Subcutaneous adipose tissue (tissue), 4 donors: ENCODE measurements around the gene NFIC. TPM values are rescaled to one million over a fixed set of nuclear protein-coding genes. Genes with fewer than 3 reads are reported as not detected.

ENCODE experiments used
- total RNA-seq, 4 donors: library from RNA; depleted of rRNA; stranded (reverse); fragments of >200 nt; gene quantifications; one replicate each; pipeline ENCODE4 v1.1.0, GENCODE V29; 2016
- TF ChIP-seq, protein P1 (sequence below): fragments of 450-650 bp; IDR thresholded peaks from one replicate; pipeline ENCODE4 v1.5.1; 2016; ENCODE audit warnings: low read depth, mild to moderate bottlenecking, control low read depth, antibody characterized with exemption, moderate library complexity

NFIC gene
- total RNA-seq, 4 donors from 2014 or later, result 45.2 to 191 (median 76.8) TPM

DNA sequence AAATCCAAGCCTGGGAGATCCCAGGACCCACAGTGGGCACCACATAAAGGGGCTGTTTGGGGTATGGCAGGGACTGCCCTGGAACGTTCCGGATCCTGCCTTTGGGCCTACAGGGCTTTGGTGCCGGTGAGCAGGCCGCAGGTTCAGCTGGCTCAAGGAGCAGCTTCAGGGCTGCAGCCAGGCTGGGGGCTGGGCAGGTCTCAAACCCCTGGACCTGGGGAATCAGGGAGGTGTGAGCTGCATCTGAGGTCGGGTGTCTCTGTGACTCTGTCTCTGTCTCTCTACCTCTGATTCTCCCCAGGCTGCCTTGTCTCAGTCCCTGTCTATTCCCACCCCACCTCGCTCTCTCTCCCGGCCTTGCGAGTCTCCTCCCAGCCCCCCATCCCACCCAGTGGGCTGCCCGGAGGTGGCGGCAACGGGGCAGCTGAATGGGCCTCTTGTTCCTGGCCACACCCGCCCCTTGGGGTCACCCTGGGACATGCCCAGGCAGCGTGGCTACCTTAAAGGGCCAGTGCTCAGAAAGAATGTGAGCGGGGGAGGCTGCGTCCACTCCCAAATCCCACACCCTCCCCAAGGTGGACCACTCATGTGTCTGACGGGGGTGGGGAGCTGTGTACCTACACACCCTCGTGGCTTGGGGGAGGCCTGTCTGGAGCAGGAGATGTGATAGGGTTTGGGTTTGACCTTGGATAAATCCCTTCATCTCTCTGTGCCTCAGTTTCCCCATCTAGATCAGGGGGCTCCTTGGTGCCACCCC is 31.1 kb downstream of the NFIC start:
- TF ChIP-seq, protein P1, sequence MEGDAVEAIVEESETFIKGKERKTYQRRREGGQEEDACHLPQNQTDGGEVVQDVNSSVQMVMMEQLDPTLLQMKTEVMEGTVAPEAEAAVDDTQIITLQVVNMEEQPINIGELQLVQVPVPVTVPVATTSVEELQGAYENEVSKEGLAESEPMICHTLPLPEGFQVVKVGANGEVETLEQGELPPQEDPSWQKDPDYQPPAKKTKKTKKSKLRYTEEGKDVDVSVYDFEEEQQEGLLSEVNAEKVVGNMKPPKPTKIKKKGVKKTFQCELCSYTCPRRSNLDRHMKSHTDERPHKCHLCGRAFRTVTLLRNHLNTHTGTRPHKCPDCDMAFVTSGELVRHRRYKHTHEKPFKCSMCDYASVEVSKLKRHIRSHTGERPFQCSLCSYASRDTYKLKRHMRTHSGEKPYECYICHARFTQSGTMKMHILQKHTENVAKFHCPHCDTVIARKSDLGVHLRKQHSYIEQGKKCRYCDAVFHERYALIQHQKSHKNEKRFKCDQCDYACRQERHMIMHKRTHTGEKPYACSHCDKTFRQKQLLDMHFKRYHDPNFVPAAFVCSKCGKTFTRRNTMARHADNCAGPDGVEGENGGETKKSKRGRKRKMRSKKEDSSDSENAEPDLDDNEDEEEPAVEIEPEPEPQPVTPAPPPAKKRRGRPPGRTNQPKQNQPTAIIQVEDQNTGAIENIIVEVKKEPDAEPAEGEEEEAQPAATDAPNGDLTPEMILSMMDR, result no peak

DNA sequence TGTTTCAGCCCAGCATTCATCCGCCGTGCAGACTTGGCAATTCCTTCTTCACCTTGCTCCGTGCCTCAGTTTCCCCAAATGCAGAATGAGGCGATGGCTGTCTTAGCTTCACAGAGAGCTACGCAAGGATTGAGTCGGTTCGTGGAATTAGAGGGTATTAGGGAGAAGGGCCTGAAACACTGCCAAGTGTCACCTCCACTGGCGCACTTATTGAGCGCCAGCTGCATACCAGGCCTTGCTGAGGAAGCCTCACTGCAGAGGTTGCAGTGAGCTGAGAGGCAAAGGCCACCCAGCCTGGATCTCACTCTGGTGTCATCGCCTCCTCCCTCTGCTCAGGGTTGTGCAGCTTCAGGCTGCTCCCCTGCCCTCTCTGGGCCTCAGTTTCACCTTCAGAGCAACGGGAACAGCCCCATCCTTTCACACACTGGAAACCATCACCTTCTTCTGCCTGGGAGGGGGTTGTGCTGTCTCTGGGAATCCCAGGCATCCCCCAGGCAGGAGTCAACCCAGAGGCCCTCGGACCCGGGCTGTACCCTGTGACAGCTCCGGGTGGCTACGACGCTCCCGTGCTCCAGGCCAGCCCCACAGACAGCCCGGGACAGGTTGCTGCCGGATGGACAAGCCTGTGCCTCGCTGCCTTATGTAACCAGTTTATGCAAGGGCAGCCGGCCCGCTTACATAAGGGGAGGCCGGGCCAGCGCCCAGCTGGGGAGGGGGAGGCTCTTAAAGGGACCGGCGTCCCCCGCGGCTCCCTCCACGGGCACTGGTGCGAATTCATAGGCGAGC is 31.9 kb downstream of the NFIC start:
- TF ChIP-seq, protein P1, result no peak

DNA sequence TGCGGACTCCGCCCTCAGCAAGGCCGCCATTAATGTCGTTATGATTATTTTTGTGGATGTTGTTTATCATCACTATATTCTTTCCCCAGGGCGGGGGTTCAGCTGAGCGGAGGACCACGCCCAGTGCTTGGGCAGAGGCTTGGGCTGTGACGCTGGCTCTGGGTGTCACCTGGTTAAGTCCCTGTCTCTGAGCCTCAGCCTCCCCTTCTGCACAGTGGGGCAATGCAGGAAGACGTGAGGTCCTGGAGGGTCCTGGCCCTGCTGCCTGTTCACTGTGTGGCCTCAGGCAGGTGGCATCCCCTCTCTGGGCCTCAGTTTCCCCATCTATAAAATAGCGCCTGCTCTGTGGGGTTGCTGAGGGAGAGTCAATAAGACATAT is 32.5 kb downstream of the NFIC start:
- TF ChIP-seq, protein P1, result no peak

DNA sequence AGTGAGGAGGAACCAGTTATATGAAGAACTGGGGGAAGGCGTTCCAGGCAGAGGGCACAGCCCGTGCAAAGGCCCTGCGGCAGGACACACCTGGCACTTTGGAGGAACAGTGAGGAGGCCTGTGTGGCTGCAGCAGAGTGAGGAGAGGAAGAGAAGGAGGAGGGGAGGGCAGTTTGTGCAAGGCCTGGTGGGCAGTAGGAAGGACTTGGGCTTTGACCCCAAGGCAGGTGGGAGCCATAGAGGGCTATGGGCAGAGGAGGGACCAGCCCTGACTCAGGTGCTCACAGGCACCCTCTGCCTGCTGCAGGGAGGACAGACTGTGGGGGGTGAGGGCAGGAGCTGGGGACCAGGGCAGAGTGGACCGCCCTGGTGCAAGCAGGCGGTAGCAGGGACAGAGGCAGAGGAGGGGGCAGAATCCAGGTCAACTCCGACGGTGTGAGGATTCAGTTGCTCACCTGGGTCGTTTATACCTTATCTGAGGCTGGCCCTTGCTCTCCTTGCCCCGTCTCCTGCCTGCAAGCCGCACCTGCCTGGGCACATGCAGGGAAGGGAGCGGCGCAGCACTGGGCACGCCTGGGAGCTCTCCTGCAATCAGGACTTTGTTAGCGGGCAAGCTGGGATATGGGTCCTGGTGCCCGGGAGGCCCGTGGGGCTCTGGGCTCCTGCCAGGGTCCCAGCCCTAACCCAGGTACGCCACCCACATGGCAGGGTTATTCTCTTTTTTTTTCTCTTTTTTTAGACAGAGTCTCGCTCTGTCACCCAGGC is 34.8 kb downstream of the NFIC start:
- TF ChIP-seq, protein P1, result no peak

DNA sequence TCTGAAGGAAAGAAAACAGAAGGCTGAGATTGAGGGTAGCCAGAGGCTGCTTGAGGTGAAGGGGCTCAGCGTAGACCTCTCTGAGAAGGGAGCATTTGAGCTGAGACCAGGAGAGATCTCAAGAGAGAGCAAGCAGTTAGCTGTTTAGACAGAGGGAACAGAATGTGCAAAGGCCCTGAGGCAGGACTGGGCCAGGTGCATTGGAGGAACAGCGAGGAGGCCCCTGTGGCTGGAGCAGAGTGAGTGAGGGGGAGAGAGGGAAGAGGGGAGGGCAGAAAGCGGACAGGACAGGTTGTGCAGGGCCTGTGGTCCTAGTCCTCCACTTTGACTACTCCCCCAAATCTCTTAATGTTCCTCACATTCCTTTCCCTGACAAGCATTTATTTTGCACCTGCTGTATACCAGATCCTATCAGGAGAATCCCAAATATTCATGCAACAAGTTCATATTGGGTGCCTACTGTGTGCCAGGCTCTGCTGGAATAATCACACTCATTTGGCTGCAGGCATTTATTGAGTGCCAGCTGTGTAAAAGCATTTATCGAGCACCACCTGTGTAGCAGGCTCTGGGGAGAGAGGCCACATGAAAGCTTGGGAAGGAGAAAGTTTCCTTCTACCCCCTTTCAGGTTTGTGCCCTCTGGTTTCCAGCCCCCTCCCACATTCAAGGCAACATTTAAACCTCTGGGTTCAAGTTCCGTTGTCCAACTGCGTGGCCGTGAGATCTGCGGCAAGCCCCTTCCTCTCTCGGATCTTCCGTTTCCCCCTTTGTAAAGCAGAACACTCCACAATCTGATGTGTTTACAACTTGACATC is 36.5 kb downstream of the NFIC start:
- TF ChIP-seq, protein P1, result no peak

DNA sequence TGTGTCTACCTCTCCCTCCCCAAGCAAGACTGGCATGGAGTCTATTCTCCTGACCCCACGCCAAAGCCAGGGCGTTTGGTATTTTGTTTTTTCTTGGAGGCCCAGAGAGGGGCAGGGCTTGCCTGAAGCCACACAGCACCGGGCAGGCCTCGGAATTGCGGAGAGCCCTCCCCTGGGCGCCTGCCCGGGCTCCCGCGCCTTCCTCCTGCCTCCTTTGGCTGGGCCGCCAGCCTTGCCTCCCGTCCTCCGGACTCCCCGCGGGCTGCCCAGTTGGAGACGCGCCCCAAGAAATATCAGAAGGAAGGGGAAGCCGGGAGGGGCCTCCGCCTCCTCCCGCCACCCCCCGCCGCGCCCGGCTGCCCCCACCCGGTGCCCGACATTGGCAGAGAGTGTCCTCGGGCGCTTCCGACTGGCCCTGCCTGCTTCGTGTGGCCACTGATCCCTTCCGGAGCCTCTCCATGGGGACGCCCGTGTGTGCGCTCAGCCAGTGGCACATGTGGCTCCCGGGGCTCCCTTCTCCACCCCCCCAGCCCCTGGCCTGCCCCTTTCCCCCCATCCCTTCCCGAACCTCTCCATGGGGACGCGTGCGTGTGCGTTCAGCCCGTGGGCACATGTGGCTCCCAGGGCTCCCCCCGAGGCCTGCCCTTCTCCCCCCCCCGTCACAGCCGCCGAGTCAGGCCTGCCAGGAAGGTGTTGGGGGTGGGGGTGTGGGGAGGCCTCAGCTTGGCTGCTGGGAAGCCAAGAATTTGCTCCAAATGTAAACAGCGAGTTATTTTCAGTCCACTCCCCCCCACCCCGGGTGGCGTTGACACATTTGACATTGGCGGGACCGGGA is 37.3 kb downstream of the NFIC start:
- TF ChIP-seq, protein P1, result no peak
